GM19372 (cell line): Measurements from ENCODE around the gene DNAJC5.
"Not testable (repeated sequence)": the region's sequence is repeated elsewhere in the genome, so short reads cannot be mapped to it uniquely, and the experiment has no call there.

ENCODE experiments used
- ATAC-seq: cut with Tn5 transposase; IDR thresholded peaks from one replicate; pipeline ENCODE4 v1.9.1; 2021; ENCODE audit warnings: mild to moderate bottlenecking, low read depth, moderate library complexity; ENCODE audit not compliant: unreplicated experiment

Gene DNAJC5

DNA sequence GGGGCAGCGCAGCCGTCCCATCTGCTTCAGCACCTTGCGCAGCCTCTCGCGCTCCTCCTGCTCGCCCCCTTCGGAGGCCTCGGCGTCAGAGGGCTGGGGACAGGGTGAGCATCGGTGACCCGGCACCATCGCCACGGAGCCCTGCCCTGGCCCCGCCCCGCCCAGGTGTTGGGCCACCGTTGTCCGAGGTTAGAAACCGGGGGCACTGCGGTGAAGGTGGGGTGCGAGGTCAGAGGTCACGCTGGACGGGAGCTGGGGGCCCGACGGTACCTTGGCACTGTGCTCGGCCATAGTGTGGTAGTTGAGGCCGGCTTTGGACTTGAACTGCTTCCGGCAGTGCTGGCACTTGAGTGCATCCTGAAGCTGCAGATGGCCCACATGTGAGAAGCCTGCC is 68.4 kb downstream of the DNAJC5 start:
- ATAC-seq, result no peak

DNA sequence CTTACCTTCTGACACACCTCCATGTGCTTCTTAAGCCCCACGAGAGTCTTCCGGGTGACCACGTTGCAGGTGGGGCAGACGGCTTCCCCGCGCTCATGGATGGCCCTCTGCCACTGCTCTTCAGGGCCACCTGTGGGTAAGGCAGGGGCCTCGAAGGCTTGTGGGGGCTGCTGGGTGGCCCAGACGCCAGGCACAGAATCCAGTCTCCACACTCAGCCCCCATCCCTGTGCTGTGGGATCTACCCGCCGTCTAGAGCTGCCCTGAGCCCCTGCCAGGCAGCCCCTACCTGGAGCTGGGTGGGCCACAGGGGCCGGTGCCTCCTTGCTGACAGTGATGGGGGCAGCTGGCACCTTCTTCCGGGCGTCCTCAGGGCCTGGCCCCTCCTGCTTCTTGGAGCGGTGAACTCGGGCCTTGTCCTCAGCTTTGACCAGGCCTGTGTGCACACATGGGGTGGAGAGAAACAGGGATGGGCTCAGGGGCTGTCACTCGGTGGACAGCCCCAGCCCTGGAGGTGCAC is 68.9 kb downstream of the DNAJC5 start:
- no peak for ATAC-seq

DNA sequence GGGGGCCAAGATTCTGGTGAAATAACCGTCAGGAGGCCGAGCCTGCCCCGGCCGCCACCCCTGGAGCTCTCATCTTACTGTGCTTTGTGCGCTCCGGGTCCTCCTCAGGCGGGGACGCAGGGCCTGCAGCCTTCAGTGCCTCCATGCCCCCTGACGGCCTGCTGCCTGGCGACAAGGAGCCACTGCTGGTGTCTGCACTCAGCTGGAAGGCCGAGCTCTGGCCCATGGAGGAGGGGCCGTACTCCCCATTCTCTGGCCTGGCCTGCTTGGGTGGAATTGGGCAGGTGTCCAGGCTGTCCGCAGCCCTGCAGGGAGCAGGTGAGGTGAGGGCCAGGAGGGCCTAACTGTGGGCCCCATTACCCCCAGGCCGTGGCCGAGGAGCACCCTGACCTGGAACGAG is 69.5 kb downstream of the DNAJC5 start:
- ATAC-seq, result no peak

DNA sequence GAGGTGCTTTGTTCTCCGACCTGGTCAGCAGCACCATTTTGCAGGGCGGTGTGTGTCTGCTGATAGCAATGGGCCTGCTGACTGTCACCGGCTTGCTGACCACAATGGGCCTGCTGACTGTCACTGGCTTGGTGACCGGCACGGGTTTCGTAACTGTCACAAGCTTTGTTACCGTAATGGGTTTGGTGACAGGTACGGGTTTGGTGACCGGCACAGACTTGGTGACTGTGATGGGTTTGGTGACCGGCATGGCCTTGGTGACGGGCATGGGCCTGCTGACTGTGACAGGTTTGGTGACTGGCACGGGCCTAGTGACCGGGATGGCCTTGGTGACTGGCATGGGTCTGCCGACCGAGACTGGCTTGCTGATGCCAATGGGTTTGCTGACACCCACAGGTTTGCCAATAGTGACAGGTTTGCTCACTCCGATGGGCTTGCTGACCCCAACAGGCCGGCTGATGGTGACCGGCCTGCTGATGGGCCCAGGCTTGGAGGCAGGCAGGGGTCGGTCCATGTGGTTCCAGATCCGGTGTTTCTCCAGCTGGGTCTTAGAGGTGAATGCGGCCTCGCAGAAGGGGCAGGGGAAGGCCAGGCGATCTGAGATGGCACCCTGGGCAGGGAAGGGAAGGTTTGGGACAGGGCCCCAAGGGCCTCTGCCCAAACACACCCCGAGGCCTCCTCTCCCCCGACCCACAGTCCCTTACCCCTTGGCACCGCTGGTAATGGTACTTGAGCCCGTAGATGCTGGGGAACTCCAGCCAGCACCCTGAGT is 71.4 kb downstream of the DNAJC5 start:
- ATAC-seq, result no peak

DNA sequence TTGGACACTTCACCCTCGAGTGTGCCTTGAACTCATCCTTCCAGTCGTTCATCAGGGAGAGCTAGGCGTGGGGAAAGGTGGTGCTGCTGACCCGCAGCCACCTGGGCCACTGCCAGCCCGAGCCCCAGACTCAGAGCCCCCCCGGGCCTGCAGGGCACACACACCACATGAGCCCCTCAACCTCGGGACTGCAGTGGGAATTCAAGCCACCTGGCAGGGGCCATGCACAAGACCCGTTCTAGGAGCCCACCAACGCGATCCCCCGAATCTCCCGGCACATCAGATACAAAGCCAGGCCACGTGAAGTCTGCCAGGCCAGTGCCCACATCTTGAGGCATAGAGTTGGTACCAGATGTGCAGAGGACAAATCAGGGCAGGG is 72.0 kb downstream of the DNAJC5 start:
- no peak for ATAC-seq

DNA sequence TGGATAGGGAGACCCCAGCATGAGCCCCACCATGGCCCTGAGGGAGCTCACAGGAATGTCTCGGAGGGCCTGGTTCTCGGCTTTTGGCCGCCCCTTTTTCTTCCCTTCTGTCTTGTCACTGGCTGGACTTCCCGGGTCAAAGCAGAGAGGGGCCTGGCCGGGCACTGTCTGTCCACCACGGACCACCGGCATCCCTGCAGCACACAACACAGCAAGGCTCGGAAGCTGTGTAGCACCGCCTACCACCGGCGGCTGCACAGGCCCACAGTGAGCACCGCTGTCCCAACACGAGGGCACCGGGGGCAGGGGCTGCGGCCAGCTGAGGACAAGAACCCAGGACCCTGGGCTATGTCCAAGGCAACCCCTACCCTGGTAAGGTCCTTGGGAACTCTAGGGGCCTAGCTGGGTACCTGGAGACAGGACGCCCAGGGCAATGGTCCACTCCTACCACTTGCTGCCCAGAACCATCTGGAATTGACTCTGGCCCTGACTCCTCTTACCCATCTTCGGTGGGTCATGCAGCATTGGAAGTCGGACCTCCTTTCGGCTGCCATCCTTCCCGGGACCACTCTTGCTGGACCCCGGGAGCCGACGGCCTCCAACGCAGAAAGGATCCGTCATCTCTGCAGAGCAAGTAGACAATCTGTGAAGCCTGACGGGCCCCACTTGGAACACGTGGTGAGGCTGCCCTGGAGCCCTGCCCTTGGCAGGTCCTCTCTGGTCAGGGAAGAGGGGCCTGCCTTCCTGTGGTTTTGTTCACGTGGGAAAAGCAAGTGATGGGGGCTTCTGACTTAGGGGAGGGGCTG is 72.6 kb downstream of the DNAJC5 start:
- ATAC-seq, result no peak

DNA sequence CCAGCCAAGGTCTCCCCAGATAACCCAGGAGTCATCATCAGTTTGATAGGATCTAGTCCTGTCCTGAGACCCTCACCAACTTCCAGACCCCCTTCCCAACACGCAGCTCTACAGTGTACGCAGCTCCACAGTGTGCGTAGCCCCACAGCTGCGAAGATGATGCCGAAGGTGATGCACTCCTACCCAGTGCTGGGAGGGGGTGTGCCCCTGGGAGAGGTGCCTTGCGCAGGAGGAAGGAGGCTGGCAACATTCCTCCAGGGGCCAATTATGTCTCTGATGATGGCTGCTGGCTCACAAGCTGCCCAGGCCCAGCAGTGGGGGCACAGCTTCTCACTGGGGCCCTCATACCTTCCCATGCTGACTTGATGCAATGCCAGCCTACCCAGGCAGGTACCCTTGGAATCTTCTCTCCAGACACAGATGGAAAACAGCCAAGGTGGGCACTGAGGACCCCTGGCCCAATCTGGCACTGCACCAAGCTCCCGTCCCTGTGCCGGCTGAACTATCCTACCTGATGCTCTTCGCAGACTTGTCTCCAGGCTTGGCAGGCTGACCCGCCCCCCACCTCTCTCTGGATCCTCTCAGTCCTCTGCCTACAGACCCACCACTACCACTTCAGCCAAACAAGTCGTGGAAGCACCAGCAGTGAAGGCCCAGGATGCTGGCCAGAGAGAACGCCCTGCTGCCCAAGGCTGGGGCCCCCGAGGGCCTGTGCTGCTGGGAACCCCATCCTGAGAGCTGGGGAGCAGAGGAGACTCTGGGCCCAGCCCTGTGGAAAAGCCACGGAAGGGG is 73.4 kb downstream of the DNAJC5 start:
- ATAC-seq, result no peak

DNA sequence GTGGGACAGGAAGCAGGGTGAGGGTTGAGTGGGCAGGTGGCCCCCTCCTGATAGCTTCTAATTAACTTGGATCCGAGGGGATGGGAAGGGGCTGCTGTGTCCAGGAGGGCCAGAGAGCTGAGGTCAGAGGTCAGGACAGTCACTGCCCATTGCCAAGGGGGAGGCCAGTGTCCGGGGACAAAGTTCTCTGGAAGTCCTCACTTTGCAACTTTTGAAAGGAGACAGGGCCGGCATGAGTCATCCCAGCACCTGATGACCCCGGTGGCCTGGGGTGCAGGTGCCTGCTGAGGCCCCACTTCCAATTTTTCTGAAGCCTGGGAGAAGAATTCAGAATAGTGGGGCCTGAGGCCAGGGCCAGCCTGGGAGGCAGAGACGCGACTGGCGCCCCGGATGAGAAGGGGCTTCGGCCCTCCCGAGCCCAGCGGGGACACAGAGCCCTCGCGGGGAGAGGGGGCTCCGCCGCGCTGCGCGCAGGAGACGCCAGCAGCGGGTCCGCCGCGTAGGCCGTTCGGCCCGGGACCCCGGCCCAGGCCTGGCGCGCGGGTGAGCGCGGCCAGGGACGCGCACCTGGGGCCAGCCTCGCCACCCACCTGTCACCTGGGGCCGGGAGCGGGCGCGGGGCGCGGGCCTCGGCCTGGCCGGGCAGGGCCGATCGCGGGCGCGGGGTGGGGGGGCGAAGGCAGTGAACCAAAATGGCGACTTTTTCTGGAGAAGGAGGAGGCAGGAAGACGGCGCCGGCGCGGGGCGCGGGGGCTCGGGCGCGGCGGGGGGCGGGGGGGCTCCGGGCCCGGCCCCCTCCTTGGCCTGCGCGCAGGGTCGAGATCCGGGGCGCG is 74.2 kb downstream of the DNAJC5 start:
- ATAC-seq, result peak; percentile 16

DNA sequence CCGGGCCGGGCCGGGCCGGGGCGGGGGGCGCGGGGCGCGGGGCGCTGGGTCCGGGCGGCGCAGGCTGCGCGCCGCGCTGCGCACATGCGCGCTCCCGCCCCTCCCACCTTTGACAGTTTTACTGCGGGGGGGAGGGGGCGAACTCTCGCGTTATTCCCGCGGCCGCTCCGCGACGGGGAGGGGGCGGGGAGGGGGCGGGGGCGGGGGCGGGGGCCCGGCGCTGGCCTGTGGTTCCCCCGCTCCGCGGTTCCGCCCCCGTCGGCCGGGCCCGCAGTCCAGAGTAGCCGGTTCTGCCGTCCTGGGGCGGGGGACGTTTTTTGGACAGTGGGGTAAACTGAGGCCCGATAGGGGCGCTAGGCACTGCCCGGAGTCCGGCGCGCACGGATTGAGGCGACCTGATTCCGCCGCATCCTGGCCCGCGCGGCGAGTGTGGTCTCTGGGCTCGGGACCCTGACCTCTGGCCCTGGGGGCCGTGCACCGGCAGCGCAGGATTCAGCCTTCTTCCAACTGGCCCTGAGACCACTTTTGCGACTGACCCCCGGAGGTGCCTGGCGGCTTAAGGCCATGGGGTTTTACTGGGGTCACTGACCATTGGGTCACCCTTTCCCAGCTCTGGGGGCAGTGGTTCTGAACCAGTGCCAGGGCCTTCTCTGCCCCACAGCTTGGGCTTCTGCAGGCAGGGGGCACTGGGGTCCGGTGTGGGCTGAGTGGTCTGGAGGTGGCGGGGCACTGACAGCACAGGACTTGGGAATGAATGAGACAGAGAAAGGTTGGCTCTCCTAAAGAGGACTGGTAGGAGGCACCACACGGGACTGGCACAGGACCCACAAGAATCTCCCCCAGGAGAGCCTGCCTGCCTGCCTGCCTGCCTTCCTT is 75.2 kb downstream of the DNAJC5 start, which contains the start of gene ZNF512B:
TSS of gene ZNF512B (minus strand) at position 93 of the 876 bp plus-strand sequence. CDS start 1,980 bp downstream, outside the sequence.
- peak; percentile 53 for ATAC-seq

DNA sequence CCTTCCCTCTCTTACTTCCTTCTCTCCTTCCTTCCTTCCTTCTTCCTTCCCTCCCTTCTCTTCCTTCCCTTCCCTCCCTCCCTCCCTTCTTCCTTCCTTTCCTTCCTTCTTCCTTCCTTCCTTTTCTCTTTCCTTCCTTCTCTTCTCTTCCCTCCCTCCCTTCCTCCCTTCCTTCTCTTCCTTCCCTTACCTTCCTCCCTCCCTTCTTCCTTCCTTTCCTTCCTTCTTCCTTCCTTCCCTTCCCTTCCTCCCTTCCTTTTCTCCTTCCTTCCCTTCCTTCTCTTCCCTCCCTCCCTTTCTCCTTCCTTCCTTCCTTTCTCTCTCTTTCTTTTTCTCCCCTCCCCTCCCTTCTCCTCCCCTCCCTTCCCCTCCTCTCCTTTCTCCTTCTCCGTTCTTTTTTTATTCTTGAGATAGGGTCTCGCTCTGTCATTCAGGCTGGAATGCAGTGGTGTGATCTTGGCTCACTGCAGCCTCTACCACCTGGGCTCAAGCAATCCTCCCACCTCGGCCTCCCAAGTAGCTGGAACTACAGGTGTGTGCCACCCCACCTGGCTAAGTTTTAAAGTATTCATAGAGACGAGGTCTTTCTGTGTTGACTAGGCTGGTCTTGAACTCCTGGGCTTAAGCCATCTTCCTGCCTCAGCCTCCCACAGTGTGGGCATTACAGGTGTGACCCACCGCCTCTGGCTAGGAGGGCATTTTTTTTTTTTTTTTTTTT is 75.9 kb downstream of the DNAJC5 start:
- ATAC-seq, result no peak

DNA sequence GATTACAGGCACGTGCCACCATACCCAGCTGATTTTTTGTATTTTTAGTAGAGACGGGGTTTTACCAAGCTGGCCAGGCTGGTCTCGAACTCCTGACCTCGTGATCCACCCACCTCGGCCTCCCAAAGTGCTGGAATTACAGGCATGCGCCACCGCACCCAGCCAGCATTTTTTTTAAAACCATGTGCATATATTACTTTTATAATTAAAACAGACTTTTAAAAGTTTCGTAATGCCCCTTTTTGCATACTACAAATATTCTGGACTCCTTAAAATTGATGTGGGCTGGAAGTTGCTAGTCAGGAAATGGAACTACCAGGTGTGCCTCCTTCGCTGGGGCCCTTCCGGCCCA is 77.0 kb downstream of the DNAJC5 start:
- ATAC-seq, result not testable (repeated sequence)

DNA sequence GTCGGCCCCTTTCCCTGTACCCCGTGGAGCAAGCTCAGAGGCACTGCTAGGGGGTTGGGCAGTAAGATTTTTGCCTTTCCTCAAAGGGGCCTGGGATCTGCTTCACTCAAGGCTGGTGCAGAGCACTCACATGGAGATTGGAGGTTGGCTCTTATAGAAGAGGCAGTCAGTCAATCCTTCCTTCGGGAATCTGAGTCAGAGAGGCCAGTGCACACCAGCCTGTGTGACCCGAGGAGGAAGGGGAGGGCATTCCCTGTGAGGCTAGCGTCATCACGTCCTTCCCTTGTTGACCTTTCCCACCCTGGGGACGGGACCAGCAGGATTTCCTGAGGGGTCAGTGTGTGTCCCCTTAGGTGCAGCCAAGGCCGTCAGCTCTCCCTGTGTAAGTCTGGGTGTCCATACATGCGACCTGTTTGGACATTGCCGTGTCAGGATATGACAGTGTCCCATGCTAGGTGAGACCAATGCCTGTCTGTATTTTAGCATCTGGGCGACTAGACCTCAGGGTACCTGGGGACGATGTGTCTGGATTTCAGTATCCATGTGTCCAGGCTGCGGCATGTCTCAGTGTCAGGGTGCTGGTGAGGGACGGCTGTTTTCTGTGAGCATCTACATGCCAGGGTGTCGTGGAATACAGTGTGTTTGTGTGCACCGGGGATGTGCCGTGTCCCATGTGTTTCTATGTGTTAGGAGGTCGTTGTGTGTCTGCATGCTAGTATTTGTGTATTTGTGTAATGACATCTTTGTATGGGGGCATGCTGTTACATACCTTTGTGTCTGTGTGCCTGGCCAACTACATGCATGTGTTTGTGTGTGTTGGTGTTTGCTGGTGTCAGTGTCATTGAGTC is 77.6 kb downstream of the DNAJC5 start:
- no peak for ATAC-seq

DNA sequence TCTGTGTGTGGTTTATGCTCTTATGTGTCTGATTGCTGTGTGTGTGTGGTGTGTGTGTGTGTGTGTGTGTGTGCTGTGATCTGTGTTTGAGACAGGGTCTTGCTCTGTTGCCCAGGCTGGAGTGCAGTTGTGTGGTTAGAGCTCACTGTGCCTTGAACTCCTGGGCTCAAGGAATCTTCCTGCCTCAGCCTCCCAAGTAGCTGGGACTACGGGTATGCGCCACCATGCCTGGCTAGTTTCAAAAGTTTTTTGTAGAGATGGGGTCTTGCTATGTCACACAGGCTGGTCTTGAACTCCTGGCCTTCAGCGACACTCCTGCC is 78.2 kb downstream of the DNAJC5 start:
- no peak for ATAC-seq

DNA sequence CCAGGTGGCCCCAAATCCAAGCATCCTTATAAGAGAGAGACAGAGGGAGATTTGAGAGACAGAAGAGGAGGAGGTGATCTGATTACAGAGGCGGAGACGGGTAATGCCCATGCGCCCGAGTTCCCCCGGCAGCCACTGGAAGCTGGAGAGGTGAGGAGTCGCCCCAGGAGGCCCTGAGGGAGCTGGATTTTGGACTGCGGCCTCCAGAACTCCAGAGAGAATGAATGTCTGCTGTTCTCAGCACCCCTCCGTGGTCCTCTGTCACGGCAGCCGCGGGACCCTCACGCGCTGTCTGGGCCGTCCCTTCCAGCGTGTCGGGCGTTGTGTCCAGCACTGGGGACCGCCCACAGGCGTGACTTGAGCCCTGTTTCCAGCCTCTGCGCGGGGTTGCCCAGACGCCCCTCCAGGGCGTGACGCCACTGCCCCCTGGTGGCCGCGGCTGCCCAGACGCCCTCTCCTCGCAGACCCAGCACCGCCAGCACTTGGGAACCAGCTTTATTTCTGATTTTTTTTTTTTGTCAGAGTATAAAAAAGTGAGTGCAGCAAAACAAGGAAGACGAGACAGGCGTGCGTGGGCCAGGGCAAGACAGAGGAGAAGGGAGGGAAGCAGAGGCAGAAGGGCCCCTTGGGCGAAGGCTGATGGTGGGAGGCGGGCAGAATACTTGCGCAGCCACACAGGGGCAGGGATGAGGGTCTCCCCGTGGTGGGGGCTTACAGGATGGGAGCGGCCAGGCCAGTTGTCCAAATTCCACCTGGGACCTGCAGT is 78.9 kb downstream of the DNAJC5 start:
- ATAC-seq, result no peak

DNA sequence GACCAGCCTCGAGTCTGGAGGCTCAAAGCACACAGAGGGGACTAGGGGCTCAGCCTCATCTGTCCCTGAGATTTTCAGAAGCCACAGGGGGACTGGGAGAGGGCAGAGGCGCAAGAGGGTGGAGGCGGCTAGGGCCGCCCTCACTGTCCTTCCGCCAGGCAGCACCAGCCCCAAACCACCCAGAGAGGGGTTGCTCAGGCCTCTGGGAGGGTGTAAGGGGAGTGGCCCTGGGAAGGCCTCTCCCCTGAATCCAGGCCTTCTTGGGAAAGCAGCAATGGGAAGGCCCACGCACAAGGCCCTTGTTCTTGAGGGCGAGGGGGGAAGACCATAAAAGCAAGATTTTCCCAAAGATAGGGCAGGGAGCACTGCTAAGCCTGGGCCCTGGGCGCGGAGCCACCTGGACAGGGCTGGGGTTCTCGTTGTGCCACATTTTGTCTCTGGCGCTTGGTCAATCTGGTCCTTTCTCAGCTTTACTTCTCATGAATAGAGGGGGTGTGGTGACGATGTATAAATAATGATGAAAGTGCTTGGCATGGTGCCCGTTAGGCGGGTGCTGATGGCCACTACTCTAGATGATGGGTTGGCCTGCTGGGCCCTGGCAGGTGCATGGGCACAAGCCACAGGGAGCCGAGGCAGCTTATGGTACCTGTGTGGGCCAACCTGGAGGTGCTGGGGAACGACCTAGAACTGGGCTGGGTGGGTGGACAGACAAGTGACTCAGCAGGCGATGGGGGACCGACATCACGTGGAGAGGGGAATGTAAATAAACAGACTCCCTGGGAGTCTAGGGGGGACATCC is 79.7 kb downstream of the DNAJC5 start:
- no peak for ATAC-seq

DNA sequence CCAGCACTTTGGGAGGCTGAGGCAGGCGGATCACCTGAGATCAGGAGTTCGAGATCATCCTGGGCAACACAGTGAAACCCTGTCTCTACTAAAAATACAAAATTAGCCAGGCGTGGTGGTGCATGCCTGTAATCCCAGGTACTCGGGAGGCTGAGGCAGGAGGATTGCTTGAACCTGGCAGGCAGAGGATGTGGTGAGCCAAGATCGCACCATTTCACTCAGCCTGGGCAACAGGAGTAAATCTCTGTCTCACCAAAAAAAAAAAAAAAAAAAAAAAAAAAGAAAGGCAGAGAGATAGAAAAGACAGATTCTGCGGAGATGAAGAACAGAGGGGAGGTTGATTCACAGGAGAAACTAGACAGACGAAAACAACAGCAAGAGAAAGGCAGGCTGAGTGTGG is 81.6 kb downstream of the DNAJC5 start:
- ATAC-seq, result not testable (repeated sequence)
